Adrenal gland (tissue), 12 donors: ENCODE measurements around the gene ROR1. TPM values are rescaled to one million over a fixed set of nuclear protein-coding genes. Genes with fewer than 3 reads are reported as not detected.

Experiments
- DNase-seq, 7 donors: peaks; one replicate each; pipeline ENCODE4 v3.0.0-alpha.2; 2019 to 2020
- H3K27ac ChIP-seq, 5 donors: fragments of 200-600 bp; sonication (generic) in 4 of 5; 1 replicate in 3 of 5; 2 replicates in 2 of 5; pipeline versions ENCODE4 v1.5.1 to v1.8.0; 2016 to 2020; ENCODE audit warnings: mild to moderate bottlenecking in 1 of 5
- H3K27me3 ChIP-seq: fragments of 200-600 bp; 2 replicates; pipeline ENCODE4 v1.8.0; 2021
- H3K36me3 ChIP-seq, 2 donors: fragments of 200-600 bp; replicated peaks in 1 of 2; 1 replicate in 1 of 2; 2 replicates in 1 of 2; pipeline versions ENCODE4 v1.5.1 to v1.8.0; 2018 to 2022
- H3K4me1 ChIP-seq, 2 donors: fragments of 200-600 bp; replicated peaks in 1 of 2; 1 replicate in 1 of 2; 2 replicates in 1 of 2; pipeline versions ENCODE4 v1.5.1 to v1.8.0; 2018 to 2021
- H3K4me3 ChIP-seq, 4 donors: fragments of 200-600 bp; sonication (generic) in 3 of 4; one replicate each; pipeline ENCODE4 v1.5.1; 2016 to 2018
- H3K9me3 ChIP-seq, 3 donors: fragments of 200-600 bp; sonication (generic) in 1 of 3; replicated peaks in 1 of 3; 1 replicate in 2 of 3; 2 replicates in 1 of 3; pipeline versions ENCODE4 v1.5.1 to v1.8.0; 2016 to 2021
- POLR2A ChIP-seq, 2 donors: fragments of 450-650 bp; IDR thresholded peaks; one replicate each; pipeline ENCODE4 v1.6.1; 2017; ENCODE audit warnings: antibody characterized with exemption in 2 of 2, mild to moderate bottlenecking in 2 of 2, moderate library complexity in 1 of 2
- WGBS, 4 donors: extraction: QIAGEN DNeasy Blood & Tissue Kit in 2 of 4; methylation state at CpG; one replicate each; pipeline versions ENCODE4 v1.1.5 to v1.1.7; 2013 to 2017; 5-methylcytosine and 5-hydroxymethylcytosine counted together
- intact Hi-C, 2 donors: fragments of 100-400 bp; cut with DNase I; formaldehyde crosslinking; loops; one replicate each; pipeline versions ENCODE4 v1.14.1 to v1.15.0; 2022 to 2023
- polyA plus RNA-seq, 3 donors: library from polyadenylated mRNA; stranded (reverse); fragments of 200-250 nt in 2 of 3; fragments of 350-450 nt in 1 of 3; fragmentation: Illumina TruSeq in 1 of 3; extraction: RNeasy Lipid Tissue Mini Kit (QIAGEN cat#74804) in 1 of 3; gene quantifications; one replicate each; pipeline ENCODE4 v1.2.3, GENCODE V29; 2013 to 2014
- total RNA-seq, 9 donors: library from RNA; depleted of rRNA in 4 of 9; stranded (reverse); fragments of >200 nt in 4 of 9; fragments of 120-200 nt in 1 of 9; fragmentation: NEBNext Ultra II Directional in 1 of 9; extraction: Animal tissue kit (Norgen Biotek cat#: 25700) in 1 of 9; gene quantifications; one replicate each; pipeline versions ENCODE4 v1.1.0 to v1.2.4, GENCODE V29; 2013 to 2023
- TF ChIP-seq, protein P1 (sequence below), 6 experiments: fragments of 450-650 bp in 4 of 6; fragments of 200-600 bp in 2 of 6; sonication (generic) in 1 of 6; IDR thresholded peaks; 1 replicate in 5 of 6; 2 replicates in 1 of 6; pipeline versions ENCODE4 v1.5.1 to v1.8.0; 2016 to 2021; ENCODE audit warnings: antibody characterized with exemption in 6 of 6, mild to moderate bottlenecking in 2 of 6, moderate library complexity in 1 of 6
- donor health status: healthy with polysubstance abuse.
- donor health status: Bipolar disorder and iron deficiency.
- donor health status: DM: yes; HTN: yes; CAD: no.
- donor health status: DM: no; HTN: no; CAD: no.
- donor health status: DM: no; HTN: no; CAD: no.
- donor health status: DM: yes; HTN: yes; CAD: no.

The ROR1 gene
- total and polyA plus RNA-seq, 12 donors = 0.54 to 4.6 (median 2.6) TPM

DNA sequence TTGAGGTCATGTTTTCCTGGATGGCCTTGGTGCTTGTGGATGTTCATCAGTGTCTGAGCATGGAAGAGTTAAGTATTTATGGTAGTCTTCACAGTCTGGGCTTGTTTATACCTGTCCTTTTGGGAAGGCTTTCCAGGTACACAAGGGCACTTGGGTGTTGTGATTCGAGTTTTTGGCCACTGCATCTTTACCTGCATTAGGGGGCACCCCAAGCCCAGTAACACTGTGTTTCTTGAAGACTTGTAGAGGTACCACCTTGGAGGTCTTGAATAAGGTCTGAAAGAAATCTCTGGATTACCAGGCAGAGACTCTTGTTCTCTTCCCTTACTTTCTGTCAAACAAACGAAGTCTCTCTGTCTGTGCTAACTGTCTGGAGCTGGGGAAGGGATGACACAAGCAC, 34.4 kb upstream of the ROR1 start:
- TF ChIP-seq, protein P1, sequence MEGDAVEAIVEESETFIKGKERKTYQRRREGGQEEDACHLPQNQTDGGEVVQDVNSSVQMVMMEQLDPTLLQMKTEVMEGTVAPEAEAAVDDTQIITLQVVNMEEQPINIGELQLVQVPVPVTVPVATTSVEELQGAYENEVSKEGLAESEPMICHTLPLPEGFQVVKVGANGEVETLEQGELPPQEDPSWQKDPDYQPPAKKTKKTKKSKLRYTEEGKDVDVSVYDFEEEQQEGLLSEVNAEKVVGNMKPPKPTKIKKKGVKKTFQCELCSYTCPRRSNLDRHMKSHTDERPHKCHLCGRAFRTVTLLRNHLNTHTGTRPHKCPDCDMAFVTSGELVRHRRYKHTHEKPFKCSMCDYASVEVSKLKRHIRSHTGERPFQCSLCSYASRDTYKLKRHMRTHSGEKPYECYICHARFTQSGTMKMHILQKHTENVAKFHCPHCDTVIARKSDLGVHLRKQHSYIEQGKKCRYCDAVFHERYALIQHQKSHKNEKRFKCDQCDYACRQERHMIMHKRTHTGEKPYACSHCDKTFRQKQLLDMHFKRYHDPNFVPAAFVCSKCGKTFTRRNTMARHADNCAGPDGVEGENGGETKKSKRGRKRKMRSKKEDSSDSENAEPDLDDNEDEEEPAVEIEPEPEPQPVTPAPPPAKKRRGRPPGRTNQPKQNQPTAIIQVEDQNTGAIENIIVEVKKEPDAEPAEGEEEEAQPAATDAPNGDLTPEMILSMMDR (IDR thresholded peaks at IDR 0.05) = no peak
- no peak for TF ChIP-seq POLR2A (IDR thresholded peaks at IDR 0.05)
- H3K27me3 ChIP-seq = no peaks in the 10 kb centered on the region
- H3K36me3 ChIP-seq = no peaks in the 10 kb centered on the region
- no peak for DNase-seq
- H3K4me3 ChIP-seq = no peak overlapping the region
- 60 to 77% (median 69%) methylated on average over 2 of the region's 2 CpGs for WGBS, 4 donors
- no peak overlapping the region for H3K27ac ChIP-seq
- intact Hi-C loops = no loop called here
- H3K9me3 ChIP-seq = peaks cover 0 to 7% (median 0%) of the 10 kb centered on the region in 3 donors
- no peaks in the 10 kb centered on the region for H3K4me1 ChIP-seq

DNA sequence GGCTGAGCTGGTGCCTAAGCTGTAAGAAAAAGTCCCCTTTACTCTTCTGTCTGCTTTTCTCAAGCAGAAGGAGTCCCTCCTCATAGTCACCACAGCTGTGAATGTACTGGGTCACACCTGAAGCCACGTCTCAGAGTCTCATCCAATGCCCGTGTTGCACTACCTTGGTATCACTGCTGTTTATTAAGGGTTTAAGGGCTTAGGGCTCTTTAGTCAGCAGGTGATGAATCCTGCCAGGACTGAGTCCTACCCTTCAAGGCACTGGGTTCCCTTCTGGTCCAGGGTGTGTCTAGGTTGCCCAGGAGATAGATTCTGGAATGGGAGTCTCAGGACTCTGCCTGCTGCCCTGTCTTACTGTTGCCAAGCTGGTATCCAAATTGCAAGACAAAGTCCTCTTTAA, 33.4 kb upstream of the ROR1 start:
- Histone ChIP-seq H3K27ac (no peak overlapping the region), H3K9me3 (peaks cover 0 to 7% (median 0%) of the 10 kb centered on the region in 3 donors), H3K27me3 (no peaks in the 10 kb centered on the region), H3K4me3 (no peak overlapping the region), H3K36me3 (no peaks in the 10 kb centered on the region), H3K4me1 (no peaks in the 10 kb centered on the region)
- TF ChIP-seq, protein P1 (IDR thresholded peaks at IDR 0.05) = no peak
- TF ChIP-seq POLR2A (IDR thresholded peaks at IDR 0.05) = no peak
- intact Hi-C loops = no loop called here
- DNase-seq = no peak
- 90 to 93% (median 91%) methylated on average over 2 of the region's 2 CpGs; no CpG with 5 or more reads in 1 of the 4 donors for WGBS, 4 donors

DNA sequence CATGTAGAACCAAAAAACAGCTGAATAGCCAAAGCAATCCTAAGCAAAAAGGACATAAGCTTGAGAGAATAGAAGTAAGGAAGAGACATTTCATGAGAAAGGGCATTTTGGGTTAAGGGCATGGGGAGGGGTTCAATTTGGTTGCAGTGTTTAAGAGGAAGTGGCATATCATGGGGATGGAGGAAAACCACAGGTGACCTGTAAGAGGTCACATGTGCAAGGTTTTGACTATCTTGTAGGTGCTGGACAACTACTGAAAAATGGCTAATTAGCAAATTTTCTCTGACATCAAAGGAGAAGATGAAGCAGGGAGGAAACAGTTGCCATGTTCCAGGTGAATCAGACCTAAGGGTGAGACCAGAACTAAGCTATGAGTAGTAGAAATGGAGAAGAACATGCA, 31.3 kb upstream of the ROR1 start:
- Histone ChIP-seq H3K27me3 (no peaks in the 10 kb centered on the region), H3K27ac (no peak overlapping the region), H3K4me3 (no peak overlapping the region), H3K9me3 (no peaks in the 10 kb centered on the region), H3K36me3 (no peaks in the 10 kb centered on the region), H3K4me1 (no peaks in the 10 kb centered on the region)
- intact Hi-C loops = no loop called here
- no peak for TF ChIP-seq POLR2A (IDR thresholded peaks at IDR 0.05)
- TF ChIP-seq, protein P1 (IDR thresholded peaks at IDR 0.05) = no peak
- DNase-seq = no peak

DNA sequence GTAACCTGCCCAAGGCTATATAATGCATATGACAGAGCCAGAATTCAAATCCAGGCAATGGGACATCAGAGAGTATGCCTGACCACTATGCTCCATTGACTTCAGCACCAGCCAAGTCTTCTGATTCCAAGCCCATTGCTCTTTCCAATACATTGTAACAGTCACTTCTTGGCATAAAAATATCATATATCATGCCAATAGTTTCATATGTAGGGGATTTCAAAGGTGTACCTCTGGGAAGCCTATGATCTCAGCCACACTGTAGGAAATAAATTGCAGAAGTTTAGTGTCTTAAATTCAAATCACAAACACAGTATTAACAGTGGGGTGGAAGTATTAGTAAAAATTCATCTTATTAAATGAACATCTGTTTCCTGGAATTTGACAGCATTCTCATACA, 30.0 kb upstream of the ROR1 start:
- H3K27me3 ChIP-seq = no peaks in the 10 kb centered on the region
- no peak overlapping the region for H3K4me3 ChIP-seq
- no peak for DNase-seq
- TF ChIP-seq, protein P1 (IDR thresholded peaks at IDR 0.05) = no peak
- TF ChIP-seq POLR2A (IDR thresholded peaks at IDR 0.05) = no peak
- H3K9me3 ChIP-seq = no peaks in the 10 kb centered on the region
- H3K27ac ChIP-seq = no peak overlapping the region
- no peaks in the 10 kb centered on the region for H3K4me1 ChIP-seq
- intact Hi-C loops = no loop called here
- H3K36me3 ChIP-seq = no peaks in the 10 kb centered on the region
